Myocyte (in vitro differentiated cells): ENCODE data around the gene C10orf88. TPM values are rescaled to one million over a fixed set of nuclear protein-coding genes. Genes with fewer than 3 reads are reported as not detected.
A peak's percentile ranks its signal among the peaks of the same experiment; 100 is the strongest.
"Not testable (repeated sequence)": the region's sequence is repeated elsewhere in the genome, so short reads cannot be mapped to it uniquely, and the experiment has no call there.

Source experiments
- DNase-seq: peaks from one replicate; pipeline ENCODE4 v3.0.0-alpha.2; 2012; ENCODE audit warnings: low read depth
- total RNA-seq: library from RNA; depleted of rRNA; stranded (reverse); fragments of >200 nt; gene quantifications from 2 replicates; pipeline ENCODE4 v1.2.3, GENCODE V29; 2014

The C10orf88 gene
- total RNA-seq, 1 donor from 2014 or later = 14.8 TPM

GRCh38 chr10:122962405-122962804 is 8.4 kb upstream of the C10orf88 start:
- DNase-seq = no peak

- no peak for DNase-seq
These were observed 3.4 kb upstream of the C10orf88 start for GRCh38 chr10:122957474-122957873.

DNA sequence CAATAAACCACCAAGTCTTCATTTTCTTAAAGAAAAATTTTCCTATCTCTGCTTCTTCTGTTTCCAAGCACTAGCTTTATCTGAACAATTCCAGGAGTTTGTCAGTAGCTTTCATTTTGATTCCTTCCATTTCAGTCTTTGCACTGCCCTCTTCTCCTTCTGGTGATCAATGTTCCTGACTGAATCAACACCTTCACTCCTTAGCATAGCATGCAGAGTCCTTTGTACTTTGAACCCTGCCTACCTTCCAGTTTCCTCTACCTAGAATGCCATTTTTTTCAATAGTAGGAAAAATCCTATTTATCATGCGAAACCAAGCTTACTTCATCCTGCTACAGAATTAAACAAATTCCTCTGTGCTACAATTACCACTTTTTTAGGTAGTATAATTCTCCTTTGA is 1.9 kb upstream of the C10orf88 start:
- DNase-seq = no peak

DNA sequence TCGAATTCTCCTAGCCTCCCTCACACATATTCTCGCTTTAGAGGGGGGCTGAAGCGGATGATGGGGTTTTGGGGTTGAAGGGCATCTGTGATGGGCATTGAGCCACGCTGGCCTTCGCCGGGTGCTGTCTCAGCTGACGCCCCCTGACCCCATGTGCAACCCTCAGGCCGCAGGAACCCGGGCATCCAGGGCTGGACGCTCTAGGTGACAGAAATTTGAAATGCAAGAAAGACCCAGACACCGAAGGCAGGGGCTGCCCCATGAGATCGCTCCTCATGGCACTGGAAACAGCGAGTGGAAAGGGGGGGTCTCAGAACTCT is 664 bp upstream of the C10orf88 start:
- DNase-seq = no peak

GRCh38 chr10:122949296-122949695 is 4.7 kb downstream of the C10orf88 start:
- DNase-seq = no peak

- peak; percentile 35 for DNase-seq
These were observed 14.0 kb downstream of the C10orf88 start for GRCh38 chr10:122939856-122940543.

GRCh38 chr10:122939133-122939855 is 14.7 kb downstream of the C10orf88 start:
- no peak for DNase-seq

DNA sequence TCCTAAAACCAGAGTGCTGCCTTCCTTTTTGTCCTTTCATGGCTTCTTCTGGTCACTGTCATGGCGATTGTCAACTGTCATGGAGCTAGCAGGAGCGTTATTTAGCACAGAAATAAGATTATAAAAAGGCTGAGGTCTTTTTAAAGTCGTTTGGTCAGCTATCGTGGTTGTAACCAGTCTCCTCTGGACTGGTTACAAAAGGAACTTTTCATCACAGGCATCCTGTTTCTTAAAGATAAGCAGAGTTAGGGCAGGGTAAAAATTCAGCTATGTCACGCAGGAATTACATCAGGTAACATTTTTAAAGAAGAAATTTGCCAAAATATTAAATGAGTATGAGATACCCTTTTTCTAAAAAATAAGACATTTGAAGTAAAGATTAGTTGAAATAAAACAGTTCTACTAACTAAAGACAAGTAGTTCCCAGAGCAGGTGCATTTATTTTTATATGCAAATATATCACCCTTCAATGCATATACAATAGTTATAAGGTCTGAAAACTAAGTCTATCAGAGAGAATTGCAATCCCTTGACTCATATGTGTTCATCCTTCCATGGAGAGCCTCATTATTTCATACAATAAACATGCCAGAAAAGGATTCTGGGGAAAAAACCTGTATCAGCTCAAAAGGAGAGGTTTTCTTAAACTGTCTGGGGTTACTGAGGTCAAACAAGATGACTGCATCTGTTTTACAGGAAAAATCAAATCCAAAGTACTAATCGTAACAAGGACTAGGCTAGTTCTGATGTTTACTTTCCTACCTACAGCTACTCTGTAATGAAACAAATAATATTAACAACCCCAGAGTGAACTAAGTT is 22.7 kb downstream of the C10orf88 start:
- DNase-seq = no peak

DNA sequence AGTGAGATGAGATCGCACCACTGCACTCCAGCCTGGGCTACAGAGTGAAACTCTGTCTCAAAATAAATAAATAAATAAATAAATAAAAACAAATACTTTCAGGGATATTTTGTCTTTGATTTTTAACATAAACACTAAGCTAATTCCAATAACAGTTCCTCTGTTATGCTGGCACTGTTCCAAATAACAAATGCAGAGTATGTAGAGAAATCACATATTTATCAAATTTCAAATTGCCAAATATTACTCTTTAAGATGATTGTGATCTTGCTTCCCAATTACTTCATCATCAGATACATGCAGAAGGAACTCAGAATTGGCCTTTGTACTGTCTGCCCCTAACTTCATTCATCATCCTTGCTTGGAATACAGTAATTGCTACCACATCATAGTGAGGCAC is 23.9 kb downstream of the C10orf88 start:
- no peak for DNase-seq

GRCh38 chr10:122915700-122916099 is 38.3 kb downstream of the C10orf88 start:
- DNase-seq = no peak

GRCh38 chr10:122911889-122912484 is 42.0 kb downstream of the C10orf88 start:
- peak; percentile 74 for DNase-seq

DNA sequence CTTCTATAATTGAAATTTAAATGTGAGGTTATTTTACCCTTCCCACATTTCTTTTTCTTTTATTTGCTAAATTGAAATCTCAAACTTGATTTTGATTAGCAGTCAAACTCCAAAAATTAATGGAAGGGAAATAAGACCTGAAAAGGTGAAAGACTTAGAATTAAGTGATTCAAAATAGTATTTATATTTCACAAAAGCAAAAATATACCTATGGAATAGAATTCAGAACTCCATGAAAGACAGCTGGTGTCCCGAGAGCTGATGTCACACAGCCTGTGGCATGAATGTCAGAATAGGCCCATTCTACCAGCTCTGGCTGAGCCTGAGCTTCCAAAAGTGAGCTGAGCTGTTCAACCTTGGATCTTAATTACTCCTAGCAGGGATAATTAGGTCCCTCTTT is 43.7 kb downstream of the C10orf88 start, which contains the start of gene FAM24A:
FAM24A (plus strand) TSS at position 301 of the 400 bp plus-strand sequence. CDS start 1,025 bp downstream, outside the sequence.
- no peak for DNase-seq

DNA sequence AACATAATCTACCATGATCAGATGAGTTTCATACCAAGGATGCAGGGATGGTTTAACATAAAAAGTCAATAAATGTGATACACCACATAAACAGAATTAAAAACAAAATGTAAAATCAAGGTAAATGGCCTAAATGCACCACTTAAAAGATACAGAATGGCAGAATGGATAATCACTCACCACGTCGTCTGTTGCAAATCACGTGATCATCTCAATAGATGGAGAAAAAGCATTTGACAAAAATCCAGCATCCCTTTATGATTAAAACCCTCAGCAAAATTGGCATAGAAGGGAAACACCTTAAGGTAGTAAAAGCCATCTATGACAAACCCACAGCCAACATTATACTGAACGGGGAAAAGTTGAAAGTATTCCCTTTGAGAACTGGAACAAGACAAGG is 50.2 kb downstream of the C10orf88 start:
- not testable (repeated sequence) for DNase-seq

- no peak for DNase-seq
These were observed 59.6 kb downstream of the C10orf88 start for GRCh38 chr10:122894261-122894944.

- no peak for DNase-seq
These were observed 69.9 kb downstream of the C10orf88 start for GRCh38 chr10:122884166-122884565.

DNA sequence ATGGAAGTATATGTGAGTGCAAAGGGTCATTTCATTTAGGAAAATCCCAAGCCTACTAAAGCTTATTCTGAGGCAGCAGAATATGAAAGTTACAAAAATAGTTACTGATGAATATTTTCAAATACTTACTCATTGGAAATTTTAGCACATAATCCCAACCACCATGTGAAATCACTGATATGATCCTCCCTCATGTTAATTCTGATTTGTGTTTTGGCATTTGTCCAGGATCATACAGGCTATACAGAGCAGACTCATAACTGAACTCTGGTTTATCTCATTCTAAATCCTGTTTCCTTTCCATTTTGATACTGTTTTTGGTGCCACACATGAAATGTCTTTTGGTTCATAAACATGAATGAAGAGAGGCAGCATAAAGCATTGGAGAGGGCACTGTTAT is 71.3 kb downstream of the C10orf88 start:
- no peak for DNase-seq

Other genes with a start within 250 kb of the C10orf88 start
- 16.7 and 40.3 TPM in 2 replicates for gene CUZD1, start 108.4 kb downstream of the C10orf88 start, total RNA-seq
- 5.0 and 10.1 TPM in 2 replicates for gene FAM24B, start 74.6 kb downstream of the C10orf88 start, total RNA-seq
- not detected in 2 replicates for gene FAM24A, start 43.6 kb downstream of the C10orf88 start, total RNA-seq
- gene PSTK, start 26.2 kb upstream of the C10orf88 start, total RNA-seq = 6.8 and 6.9 TPM in 2 replicates
- gene IKZF5, start 54.6 kb upstream of the C10orf88 start, total RNA-seq = 7.9 and 86.1 TPM in 2 replicates
- gene ACADSB, start 54.8 kb upstream of the C10orf88 start, total RNA-seq = 5.9 and 8.1 TPM in 2 replicates
- 0.47 TPM in 1 of 2 replicates, not detected in the other for gene HMX3, start 181.7 kb upstream of the C10orf88 start, total RNA-seq
- gene HMX2, start 193.9 kb upstream of the C10orf88 start, total RNA-seq = not detected in 2 replicates
- gene BUB3, start 200.2 kb upstream of the C10orf88 start, total RNA-seq = 138 and 170 TPM in 2 replicates